GM13976 (cell line): ENCODE results near the gene ARPC4.

ENCODE experiments used
- DNase-seq: peaks from one replicate; pipeline ENCODE4 v3.0.0; 2012; ENCODE audit warnings: low spot score
- CTCF ChIP-seq: IDR thresholded peaks from 2 replicates; pipeline ENCODE4 v1.5.1; 2012; ENCODE audit warnings: borderline replicate concordance, mild to moderate bottlenecking; ENCODE audit not compliant: insufficient read depth; ENCODE audit errors: extremely low read depth, missing control alignments, control extremely low read depth
- in situ Hi-C: fragments of 300-500 bp; cut with MboI; formaldehyde crosslinking; loops from one replicate; pipeline ENCODE4 v1.12.0; 2022; ENCODE audit warnings: low sequenced_read_pairs, mixed read lengths, inconsistent platforms; ENCODE audit not compliant: unreplicated experiment

ARPC4 gene

DNA sequence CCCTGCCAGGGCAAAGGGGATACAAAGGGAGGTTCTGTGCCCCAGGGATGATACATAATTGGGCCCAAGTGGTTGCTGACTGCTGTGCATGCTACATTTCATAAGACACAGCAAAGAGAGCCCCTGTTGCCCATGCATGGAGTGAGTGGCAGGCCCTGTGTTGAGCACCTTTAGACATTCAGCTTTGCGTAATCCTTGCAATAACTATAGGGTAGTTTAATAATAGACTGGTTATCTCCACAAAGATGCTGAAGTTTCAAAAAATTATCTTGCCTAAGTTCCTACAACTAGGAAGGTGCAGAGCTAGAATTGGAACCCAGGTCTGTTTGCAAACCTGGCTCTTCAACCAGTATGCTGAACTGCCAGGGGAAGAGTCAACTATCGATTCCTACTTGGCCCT, 44.9 kb upstream of the ARPC4 start:
- no peak for TF ChIP-seq CTCF
- in situ Hi-C loops, result no loop called here
- no peak for DNase-seq

DNA sequence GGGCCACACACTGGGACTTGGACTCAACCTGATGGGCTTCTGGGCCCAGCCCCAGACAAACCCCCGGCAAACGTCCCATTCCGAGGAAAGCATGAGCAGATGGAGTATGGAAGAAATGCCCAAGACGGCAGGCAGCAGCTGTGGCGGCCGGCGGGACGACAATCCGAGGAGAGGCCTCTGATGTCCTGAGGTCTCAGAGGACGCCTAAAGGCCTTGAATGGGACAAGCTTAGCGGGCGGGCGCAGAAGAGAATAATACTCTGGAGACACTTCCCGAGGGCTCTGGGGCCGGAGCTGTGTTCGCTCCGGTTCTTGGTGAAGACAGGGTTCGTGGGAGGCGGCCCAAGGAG, 43.6 kb upstream of the ARPC4 start:
- in situ Hi-C loops, result no loop called here
- no peak for DNase-seq
- no peak for TF ChIP-seq CTCF

DNA sequence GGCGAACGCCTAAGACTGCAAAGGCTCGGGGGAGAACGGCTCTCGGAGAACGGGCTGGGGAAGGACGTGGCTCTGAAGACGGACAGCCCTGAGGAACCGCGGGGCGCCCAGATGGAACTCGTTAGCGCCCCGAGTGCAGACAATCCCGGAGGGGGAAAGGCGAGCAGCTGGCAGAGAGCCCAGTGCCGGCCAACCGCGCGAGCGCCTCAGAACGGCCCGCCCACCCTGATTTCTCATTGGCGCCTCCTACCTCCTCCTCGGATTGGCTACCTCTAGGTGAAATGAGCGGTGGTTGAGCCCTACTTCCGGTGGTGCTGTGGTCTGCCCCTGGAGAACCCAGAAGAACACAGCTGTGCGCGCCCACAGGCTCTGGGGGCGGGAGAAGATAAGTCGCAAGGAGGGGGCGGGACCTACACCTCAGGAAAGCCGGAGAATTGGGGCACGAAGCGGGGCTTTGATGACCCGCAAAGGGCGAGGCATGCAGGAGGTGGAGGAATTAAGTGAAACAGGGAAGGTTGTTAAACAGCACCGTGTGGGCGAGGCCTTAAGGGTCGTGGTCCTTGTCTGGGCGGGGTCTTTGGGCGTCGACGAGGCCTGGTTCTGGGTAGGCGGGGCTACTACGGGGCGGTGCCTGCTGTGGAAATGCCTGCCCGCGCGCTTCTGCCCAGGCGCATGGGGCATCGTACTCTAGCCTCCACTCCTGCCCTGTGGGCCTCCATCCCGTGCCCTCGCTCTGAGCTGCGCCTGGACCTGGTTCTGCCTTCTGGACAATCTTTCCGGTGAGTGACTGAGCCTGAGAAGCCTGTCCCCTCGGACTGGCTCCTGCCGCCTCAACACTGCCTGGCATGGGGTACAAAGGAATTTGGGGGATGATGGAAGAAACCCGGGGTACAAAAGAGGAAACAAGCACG, 43.0 kb upstream of the ARPC4 start, which contains the start of gene OGG1:
Gene OGG1 (plus strand): TSS at position 308 of the 911 bp plus-strand sequence. CDS start 335 bp downstream, at position 643.
- in situ Hi-C loops, result no loop called here
- peak; percentile 99 for DNase-seq
- TF ChIP-seq CTCF, result no peak

GRCh38 chr3:9750556-9751411, 42.1 kb upstream of the ARPC4 start:
- peak; percentile 53 for DNase-seq
- in situ Hi-C loops, result no loop called here
- no peak for TF ChIP-seq CTCF

DNA sequence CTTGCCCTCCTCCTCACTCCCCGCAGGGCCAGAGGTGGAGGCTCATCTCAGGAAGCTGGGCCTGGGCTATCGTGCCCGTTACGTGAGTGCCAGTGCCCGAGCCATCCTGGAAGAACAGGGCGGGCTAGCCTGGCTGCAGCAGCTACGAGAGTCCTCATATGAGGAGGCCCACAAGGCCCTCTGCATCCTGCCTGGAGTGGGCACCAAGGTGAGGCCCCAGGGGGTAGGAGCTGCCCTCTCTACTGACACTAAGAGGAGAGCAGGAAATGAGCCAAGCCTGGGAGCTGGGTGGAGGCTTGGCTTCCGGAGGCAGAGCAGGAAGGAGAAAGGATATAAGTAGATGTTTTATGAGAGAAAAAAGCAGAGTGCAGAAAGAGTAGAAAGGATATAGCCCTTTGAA, 38.2 kb upstream of the ARPC4 start:
- in situ Hi-C loops, result no loop called here
- TF ChIP-seq CTCF, result no peak
- no peak for DNase-seq

GRCh38 chr3:9757427-9757826, 35.5 kb upstream of the ARPC4 start:
- TF ChIP-seq CTCF, result no peak
- in situ Hi-C loops, result no loop called here

More at GRCh38 chr3:9757427-9757826, 35.5 kb upstream of the ARPC4 start:
- no peak for DNase-seq
